Fibroblast of the aortic adventitia (primary cell): ENCODE results near the gene ZNHIT6. TPM values are rescaled to one million over a fixed set of nuclear protein-coding genes. Genes with fewer than 3 reads are reported as not detected.

Experiments used
- DNase-seq: peaks from one replicate; pipeline ENCODE4 v3.0.0-alpha.2; 2010; ENCODE audit warnings: low read depth
- H3K4me3 ChIP-seq: 2 replicates; pipeline ENCODE4 v1.5.1; 2011; ENCODE audit warnings: low read depth, mild to moderate bottlenecking, control low read depth, low read length, moderate library complexity
- CTCF ChIP-seq: IDR thresholded peaks from 2 replicates; pipeline ENCODE4 v1.5.1; 2011; ENCODE audit warnings: mild to moderate bottlenecking, low read length, control low read depth, inconsistent platforms; ENCODE audit not compliant: insufficient read depth
- total RNA-seq: library from RNA; depleted of rRNA; stranded (reverse); fragments of >200 nt; gene quantifications from 2 replicates; pipeline ENCODE4 v1.2.3, GENCODE V29; 2012; ENCODE audit warnings: low replicate concordance

ZNHIT6 gene, protein sequence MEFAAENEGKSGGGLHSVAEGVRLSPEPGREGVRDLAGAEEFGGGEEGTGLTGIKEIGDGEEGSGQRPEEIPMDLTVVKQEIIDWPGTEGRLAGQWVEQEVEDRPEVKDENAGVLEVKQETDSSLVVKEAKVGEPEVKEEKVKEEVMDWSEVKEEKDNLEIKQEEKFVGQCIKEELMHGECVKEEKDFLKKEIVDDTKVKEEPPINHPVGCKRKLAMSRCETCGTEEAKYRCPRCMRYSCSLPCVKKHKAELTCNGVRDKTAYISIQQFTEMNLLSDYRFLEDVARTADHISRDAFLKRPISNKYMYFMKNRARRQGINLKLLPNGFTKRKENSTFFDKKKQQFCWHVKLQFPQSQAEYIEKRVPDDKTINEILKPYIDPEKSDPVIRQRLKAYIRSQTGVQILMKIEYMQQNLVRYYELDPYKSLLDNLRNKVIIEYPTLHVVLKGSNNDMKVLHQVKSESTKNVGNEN
- total RNA-seq: 17.9 and 18.1 TPM in 2 replicates

- TF ChIP-seq CTCF: peak; percentile 52
- peak; percentile 96 for DNase-seq
- H3K4me3 ChIP-seq: peak within 1 kb of the TSS; percentile 96
Measured at GRCh38 chr1:85707990-85708828, at the start of gene ZNHIT6. Gene ZNHIT6, minus strand, starts transcription at chr1:85708433. Its CDS starts 149 bp downstream, at chr1:85708284.

GRCh38 chr1:85756864-85757263, 48.6 kb upstream of the ZNHIT6 start:
- no peak for TF ChIP-seq CTCF
- DNase-seq: no peak
- H3K4me3 ChIP-seq: no peak overlapping the region

GRCh38 chr1:85748120-85748519, 39.9 kb upstream of the ZNHIT6 start:
- no peak for TF ChIP-seq CTCF
- no peak for DNase-seq

GRCh38 chr1:85746777-85747176, 38.5 kb upstream of the ZNHIT6 start:
- no peak for TF ChIP-seq CTCF
- DNase-seq: no peak
- H3K4me3 ChIP-seq: no peak overlapping the region

More at GRCh38 chr1:85748120-85748519, 39.9 kb upstream of the ZNHIT6 start:
- no peak overlapping the region for H3K4me3 ChIP-seq

GRCh38 chr1:85743814-85744213, 35.6 kb upstream of the ZNHIT6 start:
- no peak for TF ChIP-seq CTCF
- H3K4me3 ChIP-seq: no peak overlapping the region
- DNase-seq: no peak

DNA sequence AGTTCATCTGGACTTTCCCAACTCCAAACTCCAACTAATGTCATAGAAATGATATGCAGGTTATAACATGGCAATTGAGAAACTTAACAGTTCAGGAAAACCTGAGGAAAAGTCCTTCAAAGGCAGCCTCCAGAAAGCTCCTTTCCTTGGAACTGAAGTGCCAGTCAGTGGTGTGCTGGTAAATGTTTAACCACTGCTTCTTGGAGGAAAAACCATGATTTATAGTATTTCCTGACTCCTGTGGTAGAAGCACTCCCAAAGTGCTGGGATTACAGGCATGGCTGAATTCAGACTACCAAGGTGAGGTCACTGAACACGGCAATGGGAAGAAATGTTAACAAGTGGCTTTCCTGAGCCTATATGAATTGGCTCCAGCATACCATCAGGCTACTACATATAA, 26.7 kb upstream of the ZNHIT6 start:
- no peak for DNase-seq
- no peak overlapping the region for H3K4me3 ChIP-seq
- TF ChIP-seq CTCF: no peak
